HG02870 (cell line): ENCODE results near the gene AHDC1.

Experiments used
- ATAC-seq: cut with Tn5 transposase; IDR thresholded peaks from one replicate; pipeline ENCODE4 v1.9.1; 2021; ENCODE audit warnings: mild to moderate bottlenecking, moderate library complexity; ENCODE audit not compliant: unreplicated experiment

Gene AHDC1

GRCh38 chr1:27585684-27586083 lies 18.3 kb downstream of the AHDC1 start:
- ATAC-seq, result no peak

DNA sequence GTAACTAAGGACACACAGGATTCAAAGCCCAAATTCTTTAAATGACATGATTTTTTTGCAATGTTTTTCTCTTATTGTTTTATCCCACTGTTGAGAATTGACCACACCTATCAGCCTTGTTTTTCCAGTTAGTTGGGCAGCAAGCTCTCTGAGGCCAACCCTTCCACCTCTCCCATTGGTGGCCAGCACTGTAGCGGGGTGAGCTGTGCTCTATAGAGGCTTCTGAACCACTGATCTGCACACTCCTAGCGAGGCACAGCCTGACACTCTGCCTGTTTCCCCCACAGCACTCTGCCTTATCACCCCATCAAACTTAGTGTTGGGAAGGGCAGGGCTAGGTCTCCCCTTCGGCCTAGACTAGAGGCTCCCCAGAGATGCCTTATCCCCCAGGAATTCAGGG lies 19.5 kb downstream of the AHDC1 start:
- no peak for ATAC-seq

DNA sequence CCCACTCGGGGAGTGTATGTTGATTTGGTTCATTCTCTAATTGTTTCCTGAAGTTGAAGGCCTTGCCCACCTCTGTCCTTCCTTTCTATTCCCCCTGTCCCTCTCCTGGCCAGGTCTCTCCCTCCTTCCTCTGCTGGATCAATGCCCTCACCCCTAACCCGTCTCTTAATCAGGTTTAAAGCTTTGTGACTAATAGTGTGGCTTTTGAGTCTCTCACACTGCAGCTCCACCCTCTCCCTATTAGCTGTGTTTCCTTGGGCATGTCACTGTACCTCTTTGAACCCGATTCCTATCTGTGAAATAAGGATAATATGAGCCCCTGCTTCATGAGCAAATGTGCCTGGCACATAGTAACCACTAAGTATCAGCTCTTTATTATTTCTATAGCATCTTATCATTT lies 20.5 kb downstream of the AHDC1 start:
- no peak for ATAC-seq

- ATAC-seq, result no peak
Observed at GRCh38 chr1:27581823-27582243, 22.1 kb downstream of the AHDC1 start.

DNA sequence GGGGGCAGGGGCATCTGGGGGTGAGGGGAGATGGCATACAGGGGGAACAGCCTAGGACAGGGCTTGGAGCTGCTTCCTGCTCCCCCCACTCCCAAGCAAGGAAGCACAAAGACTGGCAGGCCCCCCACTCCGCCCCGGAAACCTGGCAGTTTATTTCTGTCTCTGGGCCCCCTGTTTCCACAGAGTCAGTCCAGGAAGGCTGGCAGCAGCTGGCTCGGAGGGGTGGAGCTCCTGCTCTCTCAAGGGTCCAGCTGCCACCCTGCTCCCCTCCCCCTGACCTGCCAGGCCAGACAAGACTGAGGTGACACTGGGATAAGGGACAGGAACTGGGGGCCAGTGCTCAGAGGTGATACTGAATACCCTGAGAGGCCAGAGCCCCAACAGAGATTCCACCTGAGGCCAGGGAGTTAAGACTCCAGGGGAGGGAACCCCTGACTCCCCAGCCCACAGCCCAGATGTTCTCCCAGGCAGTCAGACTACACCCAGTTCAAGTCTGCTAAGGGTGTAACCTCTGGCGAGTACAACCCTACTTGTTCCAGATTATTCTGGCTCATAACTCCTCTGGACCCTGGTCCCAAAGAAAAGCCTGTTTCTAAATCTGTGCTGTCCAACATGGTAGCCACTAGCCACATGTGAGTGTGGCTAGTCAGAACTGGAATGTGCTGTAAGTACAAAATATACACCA lies 26.3 kb downstream of the AHDC1 start:
- ATAC-seq, result no peak

- ATAC-seq, result no peak
Observed at GRCh38 chr1:27576806-27577227, 27.1 kb downstream of the AHDC1 start.

GRCh38 chr1:27575840-27576331 lies 28.1 kb downstream of the AHDC1 start:
- ATAC-seq, result no peak

- no peak for ATAC-seq
Observed at GRCh38 chr1:27574871-27575831, 28.8 kb downstream of the AHDC1 start.

GRCh38 chr1:27574001-27574781 lies 29.8 kb downstream of the AHDC1 start:
- no peak for ATAC-seq

DNA sequence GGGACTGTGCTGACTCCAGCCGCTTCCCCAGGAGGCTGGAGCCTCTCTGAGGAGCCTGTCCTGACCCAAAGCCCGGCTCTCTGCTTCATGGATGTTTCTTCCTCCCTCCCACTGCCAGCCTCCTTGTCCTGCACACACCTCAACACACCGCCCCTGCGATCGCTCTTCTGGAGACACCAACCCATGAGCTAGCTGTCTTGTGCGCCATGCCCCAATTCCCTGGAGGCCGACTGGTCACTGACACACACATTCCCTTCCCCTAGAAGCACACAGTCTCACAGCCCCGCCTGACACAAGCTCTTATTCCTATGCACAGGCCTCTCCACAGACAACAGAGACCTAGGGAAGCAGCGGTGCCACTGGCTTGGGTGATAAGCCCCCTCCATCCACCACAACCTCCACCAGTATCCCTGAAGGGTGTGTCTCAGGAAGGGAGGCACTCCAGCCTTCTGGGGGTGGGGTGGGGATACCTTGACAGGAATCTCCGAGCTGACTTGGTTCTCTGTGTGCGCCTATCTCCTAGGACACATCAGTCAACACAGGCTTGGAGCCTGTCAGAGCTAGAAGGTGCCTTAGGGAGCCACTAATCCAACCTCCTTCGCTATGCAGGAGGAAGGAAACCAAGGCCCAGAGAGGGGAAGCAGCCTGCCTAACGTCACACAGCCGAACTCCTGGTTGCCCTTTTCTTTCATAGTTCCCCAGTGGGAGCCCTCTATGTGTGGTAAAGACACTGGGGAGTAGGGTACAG lies 31.1 kb downstream of the AHDC1 start:
- no peak for ATAC-seq

DNA sequence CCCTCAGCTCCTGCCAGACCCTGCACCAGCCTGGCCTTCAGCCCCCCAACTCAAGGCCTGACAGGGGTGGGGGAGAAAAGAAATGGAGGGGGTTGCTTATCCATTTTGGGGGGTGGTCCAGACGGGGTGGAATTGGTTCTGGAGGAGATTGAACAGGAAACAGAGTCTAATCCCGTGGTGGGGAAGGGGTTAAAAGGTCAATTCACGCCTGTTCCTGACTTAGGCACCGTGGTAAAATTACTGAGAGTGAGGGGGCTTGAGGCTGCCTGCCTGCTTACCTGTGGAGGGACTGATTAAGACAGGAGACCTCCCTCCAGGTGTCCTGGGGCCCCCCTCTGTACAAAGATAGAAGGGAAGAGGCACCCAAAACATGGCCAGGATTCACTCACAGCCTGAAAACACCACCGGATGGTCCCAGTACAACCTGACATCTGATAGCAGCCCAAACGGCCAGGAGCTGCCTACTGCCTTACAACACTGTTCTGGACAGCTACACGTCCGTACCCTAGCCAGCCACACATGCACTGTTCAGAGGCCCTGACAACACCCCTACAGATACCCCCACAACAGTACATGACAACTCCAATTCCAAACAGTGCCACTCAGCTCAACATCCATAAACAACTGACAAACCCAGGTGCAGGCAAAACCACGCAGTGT lies 31.8 kb downstream of the AHDC1 start:
- ATAC-seq, result no peak

DNA sequence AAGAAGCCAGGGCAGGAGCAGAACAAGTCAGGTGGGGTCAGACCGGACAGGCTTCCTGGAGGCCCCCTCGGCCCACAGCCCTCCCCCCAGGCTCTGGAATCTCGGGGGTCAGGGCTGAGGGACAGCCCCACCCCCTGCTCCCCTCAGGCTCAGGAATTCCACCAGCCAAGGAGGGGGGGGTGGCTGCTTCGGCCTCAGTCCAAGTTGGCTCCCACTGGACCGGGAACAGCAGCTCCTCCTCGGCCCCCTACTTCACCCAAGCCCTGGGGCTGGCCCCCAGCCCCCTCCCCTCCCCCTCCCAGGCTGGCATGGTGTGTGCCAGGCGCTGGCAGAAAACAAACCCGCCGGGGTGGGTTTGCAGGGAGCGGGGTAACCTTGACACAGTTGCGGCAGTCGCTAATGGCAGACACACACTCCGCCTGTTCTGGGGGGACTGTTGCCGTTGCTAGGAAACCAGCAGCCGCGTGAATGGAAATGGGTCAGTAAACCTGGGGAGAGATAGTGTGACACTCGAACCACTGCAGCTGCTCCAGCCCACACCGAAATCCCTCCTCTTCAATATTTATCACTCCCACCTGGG lies 32.4 kb downstream of the AHDC1 start:
- no peak for ATAC-seq

- ATAC-seq, result no peak
Observed at GRCh38 chr1:27570784-27571183, 33.2 kb downstream of the AHDC1 start.

DNA sequence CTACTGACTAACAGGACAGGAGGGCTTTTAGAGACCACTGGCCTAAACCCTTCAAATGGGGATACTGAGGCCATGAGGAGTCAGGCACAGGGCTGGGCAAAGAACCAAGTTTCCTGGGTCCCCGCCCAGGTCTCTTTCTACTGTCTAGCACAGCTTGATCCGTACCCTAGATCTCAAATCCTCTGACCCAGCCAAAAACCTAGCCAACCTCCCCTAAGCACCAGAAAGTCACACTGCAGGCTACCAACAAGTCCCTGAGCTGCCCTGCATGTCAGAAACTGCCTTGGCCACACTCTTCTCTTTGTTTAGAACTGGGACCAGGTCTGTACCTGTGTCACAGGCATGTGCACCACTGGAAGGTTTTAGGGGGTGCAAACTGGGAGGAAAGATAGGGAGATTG lies 33.6 kb downstream of the AHDC1 start:
- ATAC-seq, result no peak

GRCh38 chr1:27569506-27570291 lies 34.2 kb downstream of the AHDC1 start:
- no peak for ATAC-seq

DNA sequence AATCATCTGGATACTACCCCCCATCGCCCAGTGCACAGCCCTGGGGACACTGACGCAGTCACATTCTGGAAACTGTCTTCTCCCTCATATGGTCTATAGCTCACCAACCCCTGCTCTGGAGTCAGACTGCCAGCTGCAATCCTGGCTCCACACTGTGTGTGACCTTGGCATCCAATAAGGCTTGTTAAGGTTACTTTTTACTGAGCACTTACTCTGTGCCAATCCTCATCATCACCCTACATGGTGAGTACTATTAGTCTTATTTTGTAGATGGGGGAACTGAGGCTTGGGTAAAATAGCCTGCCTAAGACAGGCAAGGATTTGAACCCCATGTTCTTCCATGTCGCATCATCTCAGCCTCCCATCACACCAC lies 34.9 kb downstream of the AHDC1 start:
- ATAC-seq, result no peak

GRCh38 chr1:27568300-27569087 lies 35.5 kb downstream of the AHDC1 start:
- ATAC-seq, result peak; percentile 87

DNA sequence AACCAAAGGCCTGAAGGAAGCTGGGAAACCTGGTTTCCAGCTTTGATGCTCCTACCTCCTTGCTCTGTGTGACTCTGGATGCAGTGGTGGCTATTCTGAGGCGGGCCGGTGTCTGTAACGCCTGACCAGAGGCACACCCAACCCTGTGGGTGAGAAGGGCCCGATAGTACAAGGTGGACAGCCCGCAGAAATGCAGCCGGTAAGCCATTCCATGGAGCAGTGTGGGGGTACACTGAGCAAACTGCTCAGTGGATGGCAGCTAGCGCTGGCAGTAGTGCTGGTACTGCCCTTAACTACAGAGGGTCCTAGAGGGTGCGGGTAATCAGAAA lies 36.0 kb downstream of the AHDC1 start:
- ATAC-seq, result peak; percentile 4
